Small intestine (tissue), 7 donors: ENCODE results near the gene TMEM114. TPM values are rescaled to one million over a fixed set of nuclear protein-coding genes. Genes with fewer than 3 reads are reported as not detected.

Experiments
- DNase-seq, 2 donors: peaks; one replicate each; pipeline versions ENCODE4 v3.0.0 to v3.0.0-alpha.2; 2013
- FAIRE-seq: peaks from 2 replicates; lab custom pipeline; 2012; peaks lifted over from hg19 to GRCh38; lab: Jason Lieb, UNC
- H3K27ac ChIP-seq, 3 donors: one replicate each; pipeline ENCODE4 v1.5.1; 2013; ENCODE audit warnings: low read length in 2 of 3, mild to moderate bottlenecking in 2 of 3, control low read depth in 1 of 3, inconsistent platforms in 1 of 3, low read depth in 1 of 3, moderate library complexity in 1 of 3
- H3K27me3 ChIP-seq, 3 donors: one replicate each; pipeline ENCODE4 v1.6.1; 2013; ENCODE audit warnings: low read length in 3 of 3, inconsistent platforms in 1 of 3; ENCODE audit not compliant: control insufficient read depth in 3 of 3, insufficient read depth in 3 of 3
- H3K36me3 ChIP-seq, 3 donors: one replicate each; pipeline ENCODE4 v1.6.1; 2013; ENCODE audit warnings: low read length in 3 of 3, inconsistent platforms in 1 of 3, low read depth in 1 of 3, mild to moderate bottlenecking in 1 of 3, moderate library complexity in 1 of 3; ENCODE audit not compliant: control insufficient read depth in 3 of 3, insufficient read depth in 2 of 3
- H3K4me1 ChIP-seq, 3 donors: one replicate each; pipeline ENCODE4 v1.6.1; 2013; ENCODE audit warnings: low read length in 2 of 3, inconsistent platforms in 1 of 3, low read depth in 1 of 3, mild to moderate bottlenecking in 1 of 3, moderate library complexity in 1 of 3; ENCODE audit not compliant: control insufficient read depth in 3 of 3, insufficient read depth in 2 of 3
- H3K4me3 ChIP-seq, 3 donors: one replicate each; pipeline ENCODE4 v1.5.1; 2013; ENCODE audit warnings: low read length in 3 of 3, control low read depth in 1 of 3, inconsistent platforms in 1 of 3, low read depth in 1 of 3, mild to moderate bottlenecking in 1 of 3, moderate library complexity in 1 of 3
- H3K9me3 ChIP-seq, 2 donors: one replicate each; pipeline ENCODE4 v1.6.1; 2013; ENCODE audit warnings: low read depth in 1 of 2, low read length in 1 of 2; ENCODE audit not compliant: control insufficient read depth in 2 of 2, insufficient read depth in 1 of 2
- WGBS, 3 donors: extraction: QIAGEN DNeasy Blood & Tissue Kit; methylation state at CpG; one replicate each; pipeline ENCODE4 v1.1.7; 2013; 5-methylcytosine and 5-hydroxymethylcytosine counted together
- polyA plus RNA-seq, 4 donors: library from polyadenylated mRNA; stranded (reverse) in 3 of 4; unstranded in 1 of 4; fragments of 200-250 nt in 3 of 4; fragments of 120-200 nt in 1 of 4; gene quantifications; one replicate each; pipeline versions ENCODE4 v1.2.1 to v1.2.3, GENCODE V29; 2013
- donor health status: healthy with polysubstance abuse.
- donor health status: control.
- donor health status: control.
- donor health status: Bipolar disorder and iron deficiency.
- donor health status: healthy.

TMEM114 gene
- polyA plus RNA-seq, 4 donors, result not detected

- H3K4me1 ChIP-seq, result no peaks in the 10 kb centered on the region
- FAIRE-seq (no peak), DNase-seq (no peak)
- no peaks in the 10 kb centered on the region for H3K27me3 ChIP-seq
- no peak overlapping the region for H3K4me3 ChIP-seq
- 95 to 97% (median 95%) methylated on average over 16 of the region's 16 CpGs for WGBS, 3 donors
- peaks cover 17 to 77% (median 20%) of the 10 kb centered on the region in 3 donors for H3K36me3 ChIP-seq
- H3K27ac ChIP-seq, result no peak overlapping the region
- H3K9me3 ChIP-seq, result no peaks in the 10 kb centered on the region
Measured at GRCh38 chr16:8628981-8629725, 38.8 kb upstream of the TMEM114 start.

- DNase-seq (no peak), FAIRE-seq (no peak)
- peaks cover 17 to 67% (median 20%) of the 10 kb centered on the region in 3 donors for H3K36me3 ChIP-seq
- H3K27me3 ChIP-seq, result no peaks in the 10 kb centered on the region
- 76 to 83% (median 80%) methylated on average over 4 of the region's 4 CpGs for WGBS, 3 donors
- H3K4me3 ChIP-seq, result no peak overlapping the region
- no peaks in the 10 kb centered on the region for H3K9me3 ChIP-seq
- H3K27ac ChIP-seq, result no peak overlapping the region
- H3K4me1 ChIP-seq, result no peaks in the 10 kb centered on the region
Measured at GRCh38 chr16:8627456-8627855, 37.1 kb upstream of the TMEM114 start.

- DNase-seq, result no peak
- Histone ChIP-seq H3K9me3 (no peaks in the 10 kb centered on the region), H3K4me1 (no peaks in the 10 kb centered on the region), H3K27ac (no peak overlapping the region), H3K27me3 (no peaks in the 10 kb centered on the region), H3K4me3 (no peak overlapping the region), H3K36me3 (peaks cover 17 to 62% (median 19%) of the 10 kb centered on the region in 3 donors)
- WGBS, 3 donors, result 93 to 96% (median 94%) methylated on average over 8 of the region's 8 CpGs
- no peak for FAIRE-seq
Measured at GRCh38 chr16:8626946-8627345, 36.6 kb upstream of the TMEM114 start.

GRCh38 chr16:8625491-8626087 lies 35.3 kb upstream of the TMEM114 start:
- FAIRE-seq (no peak), DNase-seq (no peak)
- Histone ChIP-seq H3K27me3 (peaks cover 0 to 2% (median 0%) of the 10 kb centered on the region in 3 donors), H3K9me3 (no peaks in the 10 kb centered on the region), H3K27ac (no peak overlapping the region), H3K4me1 (no peaks in the 10 kb centered on the region), H3K4me3 (no peak overlapping the region), H3K36me3 (peaks cover 15 to 50% (median 17%) of the 10 kb centered on the region in 3 donors)
- WGBS, 3 donors, result 94 to 98% (median 96%) methylated on average over 10 of the region's 10 CpGs

GRCh38 chr16:8623634-8624033 lies 33.3 kb upstream of the TMEM114 start:
- DNase-seq, result no peak
- peaks cover 0 to 2% (median 0%) of the 10 kb centered on the region in 3 donors for H3K27me3 ChIP-seq
- no peaks in the 10 kb centered on the region for H3K4me1 ChIP-seq
- H3K4me3 ChIP-seq, result no peak overlapping the region
- H3K27ac ChIP-seq, result no peak overlapping the region
- no peak for FAIRE-seq
- peaks cover 0 to 3% of the 10 kb centered on the region in 2 donors for H3K9me3 ChIP-seq
- H3K36me3 ChIP-seq, result peaks cover 4 to 30% (median 11%) of the 10 kb centered on the region in 3 donors

GRCh38 chr16:8622315-8622656 lies 32.0 kb upstream of the TMEM114 start:
- FAIRE-seq, result no peak
- no peak for DNase-seq
- Histone ChIP-seq H3K4me1 (no peaks in the 10 kb centered on the region), H3K9me3 (peaks cover 0 to 3% of the 10 kb centered on the region in 2 donors), H3K27ac (no peak overlapping the region), H3K27me3 (peaks cover 0 to 2% (median 0%) of the 10 kb centered on the region in 3 donors), H3K4me3 (peak overlapping the region; percentile 61 to 100 (median 90)), H3K36me3 (peaks cover 4 to 20% (median 7%) of the 10 kb centered on the region in 3 donors)
- WGBS, 3 donors, result 0 to 5% (median 3%) methylated on average over 4 of the region's 4 CpGs

GRCh38 chr16:8621572-8622314 lies 31.4 kb upstream of the TMEM114 start, which contains the start of gene METTL22:
Gene METTL22, plus strand, starts transcription at chr16:8621698. Its CDS starts 3,968 bp downstream, at chr16:8625666.
- Histone ChIP-seq H3K4me3 (peak within 1 kb of the TSS; percentile 61 to 100 (median 90)), H3K27ac (peak within 1 kb of the TSS in 2 of 3 donors; percentile 75 to 83), H3K9me3 (peaks cover 0 to 3% of the 10 kb centered on the region in 2 donors), H3K36me3 (peaks cover 0 to 15% (median 7%) of the 10 kb centered on the region in 3 donors), H3K4me1 (no peaks in the 10 kb centered on the region), H3K27me3 (peaks cover 0 to 2% (median 0%) of the 10 kb centered on the region in 3 donors)
- 0% methylated on average over 51 of the region's 51 CpGs for WGBS, 3 donors
- DNase-seq (peak; percentile 83 to 95), FAIRE-seq (no peak)

- WGBS, 3 donors, result 17 to 29% (median 21%) methylated on average over 8 to 12 of the region's 12 CpGs
- no peak for FAIRE-seq
Measured at GRCh38 chr16:8621222-8621571, 30.9 kb upstream of the TMEM114 start.

More at GRCh38 chr16:8621222-8621571, 30.9 kb upstream of the TMEM114 start:
- H3K9me3 ChIP-seq, result peaks cover 0 to 3% of the 10 kb centered on the region in 2 donors
- no peak overlapping the region for H3K27ac ChIP-seq
- peak overlapping the region; percentile 61 to 100 (median 90) for H3K4me3 ChIP-seq
- peaks cover 0 to 2% (median 0%) of the 10 kb centered on the region in 3 donors for H3K27me3 ChIP-seq
- DNase-seq, result no peak
- H3K4me1 ChIP-seq, result no peaks in the 10 kb centered on the region
- H3K36me3 ChIP-seq, result peaks cover 0 to 11% (median 6%) of the 10 kb centered on the region in 3 donors
